Stimulated activated CD4-positive, alpha-beta T cell treated with anti-CD3 and anti-CD28 coated beads, Interleukin-15, amount 100 ng/mL, for 1 hour (primary cell): ENCODE measurements around the gene PIK3AP1.

Experiments used
- DNase-seq, 2 donors: peaks; one replicate each; pipeline ENCODE4 v3.0.0-alpha.2; 2020; ENCODE audit warnings: low read depth in 1 of 2, low spot score in 1 of 2

The PIK3AP1 gene

GRCh38 chr10:96676272-96677112 is 43.8 kb downstream of the PIK3AP1 start:
- no peak for DNase-seq

GRCh38 chr10:96675846-96676245 is 44.5 kb downstream of the PIK3AP1 start:
- DNase-seq = no peak

- no peak for DNase-seq
These were observed 46.8 kb downstream of the PIK3AP1 start for GRCh38 chr10:96673318-96674099.

GRCh38 chr10:96672481-96673175 is 47.7 kb downstream of the PIK3AP1 start:
- DNase-seq = no peak

- no peak for DNase-seq
These were observed 49.0 kb downstream of the PIK3AP1 start for GRCh38 chr10:96671211-96671890.

- no peak for DNase-seq
These were observed 49.5 kb downstream of the PIK3AP1 start for GRCh38 chr10:96670786-96671185.

- no peak for DNase-seq
These were observed 52.9 kb downstream of the PIK3AP1 start for GRCh38 chr10:96667401-96667800.

- no peak for DNase-seq
These were observed 53.6 kb downstream of the PIK3AP1 start for GRCh38 chr10:96666741-96667140.

GRCh38 chr10:96665306-96665705 is 55.0 kb downstream of the PIK3AP1 start:
- DNase-seq = no peak

GRCh38 chr10:96664563-96664962 is 55.8 kb downstream of the PIK3AP1 start:
- DNase-seq = no peak

- no peak for DNase-seq
These were observed 56.5 kb downstream of the PIK3AP1 start for GRCh38 chr10:96663797-96664196.

GRCh38 chr10:96661632-96662031 is 58.7 kb downstream of the PIK3AP1 start:
- DNase-seq = no peak

GRCh38 chr10:96660297-96660696 is 60.0 kb downstream of the PIK3AP1 start:
- DNase-seq = no peak

GRCh38 chr10:96658844-96659243 is 61.5 kb downstream of the PIK3AP1 start:
- no peak for DNase-seq

- DNase-seq = no peak
These were observed 62.9 kb downstream of the PIK3AP1 start for GRCh38 chr10:96657385-96657784.

- DNase-seq = no peak
These were observed 63.5 kb downstream of the PIK3AP1 start for GRCh38 chr10:96656839-96657238.

GRCh38 chr10:96656198-96656577 is 64.1 kb downstream of the PIK3AP1 start:
- DNase-seq = no peak

- no peak for DNase-seq
These were observed 64.7 kb downstream of the PIK3AP1 start for GRCh38 chr10:96655461-96656197.

GRCh38 chr10:96651998-96652431 is 68.3 kb downstream of the PIK3AP1 start:
- no peak for DNase-seq

GRCh38 chr10:96650958-96651357 is 69.4 kb downstream of the PIK3AP1 start:
- no peak for DNase-seq
